ENCODE data around the gene RNU6-8. TPM values are rescaled to one million over a fixed set of nuclear protein-coding genes. Genes with fewer than 3 reads are reported as not detected.

The RNU6-8 gene
- total RNA-seq, 1 donor: not detected

DNA sequence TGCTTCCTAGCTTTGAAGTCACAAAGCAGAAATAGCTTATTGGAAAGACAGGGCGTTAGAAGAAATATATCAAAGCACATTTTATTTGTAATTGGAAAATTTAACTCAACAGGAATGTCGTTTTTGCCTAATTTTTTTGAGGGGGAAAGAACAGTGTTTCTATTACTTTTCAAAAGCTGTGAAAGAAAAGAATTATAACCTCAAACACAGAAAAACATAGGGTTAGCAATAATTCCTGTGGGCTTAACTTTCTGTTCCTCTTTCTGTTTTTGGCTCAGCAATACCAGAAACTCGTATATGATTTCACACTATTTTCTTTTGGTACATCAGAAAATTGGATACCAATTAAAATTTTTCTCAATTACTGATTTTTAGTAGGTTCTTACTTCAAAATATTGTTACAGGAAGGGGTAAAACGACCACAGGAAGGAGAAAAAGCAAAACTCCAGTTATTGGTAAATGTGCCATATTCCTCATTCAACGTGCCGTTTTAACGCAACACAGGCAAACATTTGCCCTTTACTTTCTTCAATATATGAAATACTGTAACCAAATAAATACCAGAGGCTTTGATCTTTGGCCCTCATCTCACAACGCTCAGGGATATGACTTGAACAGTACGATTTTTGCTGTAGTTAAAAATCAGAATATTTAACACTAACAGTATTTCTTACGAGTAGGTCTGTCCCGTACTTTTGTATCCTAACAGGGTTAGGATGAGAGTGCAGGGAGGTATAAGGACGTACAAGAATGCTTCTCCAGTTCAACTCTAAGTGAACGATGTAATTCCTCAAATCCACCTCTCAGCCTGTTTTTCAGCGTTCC lies 2.5 kb downstream of the RNU6-8 start:
- Histone ChIP-seq H4K20me1 (ENCODE audit: insufficient read depth, low read length) (no peaks in the 10 kb centered on the region), H3K27me3 (ENCODE audit: insufficient read depth, low read length) (peaks cover 21% of the 10 kb centered on the region), H3K4me3 (ENCODE audit: insufficient read depth, low read length) (peak overlapping the region; percentile 75), H2AFZ (ENCODE audit: low read length) (peak overlapping the region; percentile 92), H3K27ac (ENCODE audit: low read depth, low read length) (no peak overlapping the region), H3K4me2 (ENCODE audit: insufficient read depth, low read length) (peak overlapping the region; percentile 84), H3K4me1 (ENCODE audit: insufficient read depth, low read length) (peaks cover 18% of the 10 kb centered on the region), H3K36me3 (ENCODE audit: insufficient read depth, low read length) (no peaks in the 10 kb centered on the region), H3K79me2 (ENCODE audit: insufficient read depth, low read length) (no peaks in the 10 kb centered on the region), H3K9me3 (ENCODE audit: low read depth, low read length) (no peaks in the 10 kb centered on the region)
- no peak for DNase-seq (ENCODE audit: insufficient read length, low spot score, missing footprints)
- TF ChIP-seq, protein P1, sequence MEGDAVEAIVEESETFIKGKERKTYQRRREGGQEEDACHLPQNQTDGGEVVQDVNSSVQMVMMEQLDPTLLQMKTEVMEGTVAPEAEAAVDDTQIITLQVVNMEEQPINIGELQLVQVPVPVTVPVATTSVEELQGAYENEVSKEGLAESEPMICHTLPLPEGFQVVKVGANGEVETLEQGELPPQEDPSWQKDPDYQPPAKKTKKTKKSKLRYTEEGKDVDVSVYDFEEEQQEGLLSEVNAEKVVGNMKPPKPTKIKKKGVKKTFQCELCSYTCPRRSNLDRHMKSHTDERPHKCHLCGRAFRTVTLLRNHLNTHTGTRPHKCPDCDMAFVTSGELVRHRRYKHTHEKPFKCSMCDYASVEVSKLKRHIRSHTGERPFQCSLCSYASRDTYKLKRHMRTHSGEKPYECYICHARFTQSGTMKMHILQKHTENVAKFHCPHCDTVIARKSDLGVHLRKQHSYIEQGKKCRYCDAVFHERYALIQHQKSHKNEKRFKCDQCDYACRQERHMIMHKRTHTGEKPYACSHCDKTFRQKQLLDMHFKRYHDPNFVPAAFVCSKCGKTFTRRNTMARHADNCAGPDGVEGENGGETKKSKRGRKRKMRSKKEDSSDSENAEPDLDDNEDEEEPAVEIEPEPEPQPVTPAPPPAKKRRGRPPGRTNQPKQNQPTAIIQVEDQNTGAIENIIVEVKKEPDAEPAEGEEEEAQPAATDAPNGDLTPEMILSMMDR (IDR thresholded peaks at IDR 0.05; ENCODE audit: extremely low read depth, low read depth, low read length): no peak

GRCh38 chr14:32197919-32198318 lies 5.2 kb downstream of the RNU6-8 start:
- no peak for DNase-seq (ENCODE audit: insufficient read length, low spot score, missing footprints)
- Histone ChIP-seq H3K27ac (ENCODE audit: low read depth, low read length) (no peak overlapping the region), H3K4me1 (ENCODE audit: insufficient read depth, low read length) (peaks cover 15% of the 10 kb centered on the region), H3K79me2 (ENCODE audit: insufficient read depth, low read length) (no peaks in the 10 kb centered on the region), H3K4me3 (ENCODE audit: insufficient read depth, low read length) (no peak overlapping the region), H4K20me1 (ENCODE audit: insufficient read depth, low read length) (no peaks in the 10 kb centered on the region), H2AFZ (ENCODE audit: low read length) (no peak overlapping the region), H3K9me3 (ENCODE audit: low read depth, low read length) (no peaks in the 10 kb centered on the region), H3K27me3 (ENCODE audit: insufficient read depth, low read length) (peaks cover 10% of the 10 kb centered on the region), H3K4me2 (ENCODE audit: insufficient read depth, low read length) (no peak overlapping the region), H3K36me3 (ENCODE audit: insufficient read depth, low read length) (no peaks in the 10 kb centered on the region)
- TF ChIP-seq, protein P1 (IDR thresholded peaks at IDR 0.05; ENCODE audit: extremely low read depth, low read depth, low read length): no peak

- Histone ChIP-seq H3K4me1 (ENCODE audit: insufficient read depth, low read length) (no peaks in the 10 kb centered on the region), H3K27me3 (ENCODE audit: insufficient read depth, low read length) (peaks cover 8% of the 10 kb centered on the region), H3K4me2 (ENCODE audit: insufficient read depth, low read length) (no peak overlapping the region), H3K36me3 (ENCODE audit: insufficient read depth, low read length) (no peaks in the 10 kb centered on the region), H3K27ac (ENCODE audit: low read depth, low read length) (no peak overlapping the region), H3K79me2 (ENCODE audit: insufficient read depth, low read length) (no peaks in the 10 kb centered on the region), H3K9me3 (ENCODE audit: low read depth, low read length) (no peaks in the 10 kb centered on the region), H4K20me1 (ENCODE audit: insufficient read depth, low read length) (no peaks in the 10 kb centered on the region), H3K4me3 (ENCODE audit: insufficient read depth, low read length) (no peak overlapping the region), H2AFZ (ENCODE audit: low read length) (no peak overlapping the region)
- no peak for DNase-seq (ENCODE audit: insufficient read length, low spot score, missing footprints)
- TF ChIP-seq, protein P1 (IDR thresholded peaks at IDR 0.05; ENCODE audit: extremely low read depth, low read depth, low read length): no peak
These were observed 7.4 kb downstream of the RNU6-8 start for GRCh38 chr14:32195636-32196035.

- Histone ChIP-seq H2AFZ (ENCODE audit: low read length) (no peak overlapping the region), H3K79me2 (ENCODE audit: insufficient read depth, low read length) (no peaks in the 10 kb centered on the region), H3K36me3 (ENCODE audit: insufficient read depth, low read length) (no peaks in the 10 kb centered on the region), H3K9me3 (ENCODE audit: low read depth, low read length) (no peaks in the 10 kb centered on the region), H3K27me3 (ENCODE audit: insufficient read depth, low read length) (peaks cover 8% of the 10 kb centered on the region), H4K20me1 (ENCODE audit: insufficient read depth, low read length) (no peaks in the 10 kb centered on the region), H3K4me1 (ENCODE audit: insufficient read depth, low read length) (no peaks in the 10 kb centered on the region), H3K27ac (ENCODE audit: low read depth, low read length) (no peak overlapping the region), H3K4me3 (ENCODE audit: insufficient read depth, low read length) (no peak overlapping the region), H3K4me2 (ENCODE audit: insufficient read depth, low read length) (no peak overlapping the region)
- TF ChIP-seq, protein P1 (IDR thresholded peaks at IDR 0.05; ENCODE audit: extremely low read depth, low read depth, low read length): no peak
- DNase-seq (ENCODE audit: insufficient read length, low spot score, missing footprints): no peak
These were observed 9.5 kb downstream of the RNU6-8 start for GRCh38 chr14:32193532-32193931.
